KBM-7 (cell line): ENCODE data around the gene KLHL36.

Source experiments
- DNase-seq: peaks from one replicate; pipeline ENCODE4 v3.0.0-alpha.2; 2015
- in situ Hi-C: fragments of 300-500 bp; cut with MboI; formaldehyde crosslinking; loops from 2 replicates; pipeline ENCODE4 v1.14.3; 2020; ENCODE audit warnings: low sequenced_read_pairs, low pct_unique_long_range_greater_than_20kb, mixed read lengths

KLHL36 gene

DNA sequence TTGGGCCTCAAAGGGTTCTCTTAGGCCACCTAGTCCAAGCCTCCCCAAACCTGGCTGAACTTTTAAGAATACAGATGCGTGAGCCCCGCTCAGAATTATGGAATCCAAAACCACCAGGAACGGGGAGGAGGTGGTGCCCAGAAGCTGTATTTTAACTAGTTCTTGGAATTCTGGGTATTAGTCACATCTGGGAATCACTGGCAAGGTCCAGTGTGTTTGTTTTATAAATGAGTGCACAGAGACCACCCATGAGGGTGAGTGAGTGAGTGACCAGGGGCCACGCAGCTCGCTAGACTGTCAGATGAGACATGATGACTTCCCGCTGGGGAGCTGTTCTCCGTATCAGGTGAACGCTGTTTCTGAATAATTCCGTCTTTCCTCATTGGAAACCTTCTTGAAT is 14.2 kb downstream of the KLHL36 start:
- no peak for DNase-seq
- in situ Hi-C loops: no loop called here

DNA sequence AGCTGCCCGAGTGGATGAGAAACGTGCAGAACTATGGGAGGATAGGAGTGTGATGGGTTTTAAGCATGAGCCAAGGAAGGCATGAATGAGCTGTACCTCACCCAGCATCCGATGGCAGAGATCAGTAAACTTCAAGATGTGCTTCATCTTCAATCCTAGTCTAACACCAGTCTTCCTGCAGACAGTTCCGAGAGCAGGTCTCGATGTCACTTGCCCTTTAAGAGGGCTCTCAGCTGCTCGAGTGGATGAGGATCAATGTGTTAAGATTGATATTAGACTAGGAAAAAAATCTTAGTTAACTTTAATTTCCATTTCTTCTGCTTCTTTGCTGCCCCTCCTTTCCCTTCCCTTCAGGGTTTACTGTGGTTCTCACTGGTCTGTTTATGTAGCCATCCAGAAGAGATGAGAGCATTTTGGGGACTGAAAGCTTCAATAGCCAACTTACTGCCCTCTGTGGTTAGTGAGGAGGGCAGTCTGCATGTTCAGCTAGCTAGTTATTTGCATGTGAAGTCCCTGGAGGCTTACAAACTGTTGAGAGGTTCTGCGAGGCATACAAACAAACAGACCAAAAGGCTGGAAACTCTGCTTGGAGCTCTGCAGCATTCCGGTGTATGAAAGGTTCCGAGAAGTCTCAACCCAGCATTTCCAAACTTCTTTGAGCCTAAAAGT is 15.3 kb downstream of the KLHL36 start:
- in situ Hi-C loops: no loop called here
- no peak for DNase-seq

GRCh38 chr16:84665359-84665758 is 17.0 kb downstream of the KLHL36 start:
- in situ Hi-C loops: no loop called here
- no peak for DNase-seq

GRCh38 chr16:84665843-84666242 is 17.5 kb downstream of the KLHL36 start:
- in situ Hi-C loops: no loop called here
- DNase-seq: no peak

DNA sequence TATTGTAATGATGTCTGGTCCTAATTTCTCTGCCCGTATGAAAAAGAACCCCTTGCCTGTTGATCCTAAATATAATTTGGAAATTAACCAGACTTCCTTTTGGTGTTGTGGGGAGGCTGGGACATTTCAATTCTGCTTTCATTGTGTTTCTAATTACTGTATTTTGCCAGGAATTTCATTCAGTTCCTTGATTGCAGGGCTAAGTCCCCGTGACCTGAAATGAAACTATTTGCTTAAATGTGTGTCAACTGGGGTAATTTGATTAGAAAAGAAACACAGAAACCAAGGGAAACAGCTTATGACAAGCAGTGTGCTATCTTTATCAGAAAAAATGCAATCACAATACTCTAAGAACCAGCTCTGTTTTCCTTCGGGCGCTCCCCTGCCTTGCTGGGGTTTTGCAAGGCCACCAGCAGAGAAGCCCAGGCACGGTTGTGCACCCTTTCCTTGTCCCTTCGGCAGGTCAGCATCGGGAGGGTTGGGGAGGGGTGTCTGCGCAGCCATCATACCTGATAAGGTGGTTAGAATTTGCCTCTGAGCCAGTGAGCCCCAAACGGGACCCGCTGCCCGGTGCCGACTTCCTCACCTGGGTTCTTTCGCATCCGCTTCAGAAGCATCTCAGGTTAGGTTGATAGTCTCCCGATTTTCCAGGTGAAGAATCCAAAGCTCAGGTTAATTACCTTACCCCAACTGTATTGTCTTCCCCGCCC is 19.4 kb downstream of the KLHL36 start:
- DNase-seq: no peak
- in situ Hi-C loops: no loop called here

- DNase-seq: no peak
- in situ Hi-C loops: no loop called here
Observed at GRCh38 chr16:84670063-84670462, 21.8 kb downstream of the KLHL36 start.

GRCh38 chr16:84672276-84673202 is 24.2 kb downstream of the KLHL36 start:
- in situ Hi-C loops: no loop called here
- peak; percentile 75 for DNase-seq

DNA sequence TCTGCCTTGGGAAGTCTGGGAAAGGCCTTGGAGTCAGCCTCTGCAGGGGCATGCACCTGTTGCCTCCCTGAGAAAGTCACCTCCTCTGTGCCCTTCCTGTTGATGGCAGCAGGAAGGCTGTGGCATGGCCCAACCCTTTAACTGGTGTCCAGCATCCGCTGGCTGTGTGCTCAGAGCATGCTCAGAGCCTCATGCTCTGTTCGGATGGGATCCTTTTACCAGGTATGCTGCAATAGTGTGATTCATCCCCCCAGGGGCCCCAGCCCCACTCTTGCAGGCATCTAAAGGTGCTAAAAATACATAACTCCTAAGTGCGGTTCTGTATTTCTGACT is 24.9 kb downstream of the KLHL36 start:
- in situ Hi-C loops: no loop called here
- DNase-seq: no peak

DNA sequence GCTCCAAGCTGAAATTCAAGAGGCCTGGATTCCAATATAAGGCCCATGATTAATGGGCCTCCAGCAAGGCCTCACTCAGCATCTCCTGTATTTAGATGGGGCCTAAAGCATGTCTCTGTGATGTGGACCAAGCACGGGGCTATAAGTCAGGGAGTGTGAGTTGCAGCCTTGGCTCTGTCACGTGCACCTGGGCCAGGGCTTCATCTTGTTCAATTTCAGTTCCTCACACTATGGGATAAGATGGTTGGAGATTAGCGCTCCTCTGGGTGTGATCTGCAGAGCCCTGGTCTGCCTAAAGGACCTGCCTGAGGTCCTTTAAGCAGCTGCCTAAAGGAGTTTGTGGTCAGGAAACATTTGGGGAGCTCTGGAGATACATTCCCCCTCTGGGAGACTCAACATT is 25.2 kb downstream of the KLHL36 start:
- in situ Hi-C loops: no loop called here
- no peak for DNase-seq

DNA sequence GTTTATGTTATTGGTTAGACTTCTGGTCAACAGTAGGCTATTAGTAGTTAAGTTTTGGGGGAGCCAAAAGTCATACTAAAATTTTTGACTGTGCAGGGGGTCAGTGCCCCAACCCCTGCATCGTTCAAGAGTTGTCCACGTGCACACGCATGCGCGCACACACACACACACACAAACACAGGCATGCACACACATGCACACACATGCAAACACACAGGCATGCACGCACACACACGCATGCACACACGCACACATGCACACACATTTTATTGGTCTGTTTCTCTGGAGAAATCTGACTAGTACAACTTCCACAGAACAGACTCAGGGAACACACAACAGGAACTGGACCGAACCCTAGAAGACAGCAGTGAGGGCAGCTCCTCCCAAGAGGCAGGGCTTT is 27.1 kb downstream of the KLHL36 start:
- DNase-seq: no peak
- in situ Hi-C loops: no loop called here

GRCh38 chr16:84675884-84676283 is 27.6 kb downstream of the KLHL36 start:
- DNase-seq: no peak
- in situ Hi-C loops: no loop called here

DNA sequence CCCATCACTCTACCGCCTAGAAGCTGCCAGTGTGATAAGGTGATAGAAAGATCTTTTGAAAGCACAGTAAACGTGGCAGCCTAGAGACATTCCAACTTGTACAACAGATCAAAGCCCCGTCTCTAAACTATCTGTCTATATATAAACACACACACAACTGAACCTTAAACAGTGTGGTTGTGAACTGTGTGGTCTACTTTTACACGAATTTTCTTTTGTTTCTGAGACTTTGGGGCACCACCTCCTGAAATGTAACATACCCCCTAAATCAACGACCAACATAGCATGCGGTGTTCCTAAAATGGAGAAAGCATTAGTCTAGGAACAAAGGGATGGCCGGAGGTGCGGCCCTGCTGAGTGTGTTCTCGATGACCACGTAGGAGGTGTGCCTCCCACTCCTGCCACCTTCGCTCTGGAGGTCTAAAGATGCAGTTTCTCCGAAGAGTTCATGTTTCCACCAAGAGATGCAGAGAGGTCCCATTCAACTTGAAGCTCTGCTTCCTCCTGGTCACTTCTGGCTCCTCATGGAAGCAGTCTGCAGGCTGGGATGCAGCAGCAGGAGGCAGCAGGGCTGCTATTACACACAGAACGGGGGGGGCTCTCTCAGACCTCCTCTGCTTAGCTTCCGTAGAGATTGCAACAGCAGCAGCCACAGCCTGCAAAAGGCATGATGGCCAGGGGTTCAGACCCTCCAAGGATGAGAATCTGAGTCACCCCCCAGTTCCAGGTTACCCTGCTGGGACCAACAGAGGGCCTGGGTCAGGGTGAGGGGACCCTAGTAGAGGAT is 28.9 kb downstream of the KLHL36 start:
- in situ Hi-C loops: no loop called here
- no peak for DNase-seq

- no peak for DNase-seq
- in situ Hi-C loops: no loop called here
Observed at GRCh38 chr16:84677849-84678248, 29.5 kb downstream of the KLHL36 start.

GRCh38 chr16:84678541-84678940 is 30.2 kb downstream of the KLHL36 start:
- in situ Hi-C loops: no loop called here

DNA sequence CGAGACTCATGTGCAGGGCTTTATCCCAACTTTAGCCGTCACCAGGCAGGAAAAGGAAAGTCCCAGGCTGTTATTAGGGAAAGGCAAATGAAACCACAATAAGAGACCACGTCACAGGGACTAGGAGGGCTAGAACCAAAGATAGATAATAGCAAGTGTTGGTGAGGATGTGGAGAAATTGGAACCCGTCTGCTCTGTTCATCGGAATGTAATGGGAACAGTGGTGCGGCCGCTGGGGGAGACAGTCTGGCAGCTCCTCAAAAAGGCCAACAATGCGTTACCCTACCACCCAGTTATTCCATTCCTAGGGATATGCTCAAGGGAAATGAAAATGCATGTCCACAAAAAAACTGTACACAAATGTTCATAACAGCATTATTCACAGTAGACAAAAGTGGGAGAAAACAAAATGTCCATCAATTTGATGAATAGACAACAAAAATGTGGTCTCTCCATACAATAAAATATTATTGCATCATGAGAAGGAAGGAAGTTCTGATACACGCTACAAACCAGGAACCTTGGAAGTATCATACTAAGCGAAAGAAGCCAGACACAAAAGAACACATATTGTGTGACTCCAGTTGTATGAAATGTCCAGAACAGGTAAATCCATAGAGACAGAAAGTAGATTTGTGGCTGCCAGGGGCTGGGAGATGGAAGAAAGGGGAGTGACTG is 32.0 kb downstream of the KLHL36 start:
- no peak for DNase-seq
- in situ Hi-C loops: no loop called here

More at GRCh38 chr16:84678541-84678940, 30.2 kb downstream of the KLHL36 start:
- DNase-seq: no peak

- in situ Hi-C loops: no loop called here
- DNase-seq: no peak
Observed at GRCh38 chr16:84680843-84681629, 32.7 kb downstream of the KLHL36 start.

- DNase-seq: no peak
- in situ Hi-C loops: no loop called here
Observed at GRCh38 chr16:84683691-84684591, 35.6 kb downstream of the KLHL36 start.
